Activated CD4-positive, alpha-beta memory T cell treated with anti-CD3 and anti-CD28 coated beads, Interleukin-2, amount 10 ng/mL, durations not matched to agents 7 days and 5 days (primary cell): Measurements from ENCODE around the gene MARCHF6. TPM values are rescaled to one million over a fixed set of nuclear protein-coding genes. Genes with fewer than 3 reads are reported as not detected.

Experiments
- CTCF ChIA-PET: fragments of 350-600 bp; sonication (Branson Sonifier 250); formaldehyde crosslinking; loops from one replicate; lab custom pipeline; 2021; ENCODE audit warnings: antibody characterized with exemption, inconsistent platforms; lab: Charles Lee
- POLR2A ChIA-PET: fragments of 350-600 bp; sonication (Branson Sonifier 250); formaldehyde crosslinking; loops from one replicate; lab custom pipeline; 2021; ENCODE audit warnings: antibody characterized with exemption; lab: Charles Lee
- DNase-seq: peaks from one replicate; pipeline ENCODE4 v3.0.0-alpha.2; 2020
- H3K27ac Mint-ChIP-seq: one replicate; pipeline ENCODE4 v1.8.0; 2021; ENCODE audit warnings: mild to moderate bottlenecking, mixed read lengths
- H3K27me3 Mint-ChIP-seq: one replicate; pipeline ENCODE4 v1.8.0; 2021; ENCODE audit warnings: mixed read lengths
- H3K36me3 Mint-ChIP-seq: one replicate; pipeline ENCODE4 v1.8.0; 2021; ENCODE audit warnings: low read depth, mixed read lengths
- H3K4me1 Mint-ChIP-seq: one replicate; pipeline ENCODE4 v1.8.0; 2021; ENCODE audit warnings: mixed read lengths
- H3K4me3 Mint-ChIP-seq: one replicate; pipeline ENCODE4 v1.8.0; 2021; ENCODE audit warnings: mild to moderate bottlenecking, mixed read lengths
- H3K9me3 Mint-ChIP-seq: one replicate; pipeline ENCODE4 v1.8.0; 2021; ENCODE audit warnings: mixed read lengths
- total RNA-seq, 2 experiments: library from RNA; stranded (reverse); gene quantifications; one replicate each; pipeline ENCODE4 v1.2.3, GENCODE V29; 2021

The MARCHF6 gene
- total RNA-seq, 2 experiments from 2014 or later: 101 to 109 TPM

GRCh38 chr5:10315824-10316509, 37.5 kb upstream of the MARCHF6 start:
- ChIA-PET POLR2A (no interaction called here), CTCF (no interaction called here)
- H3K4me3 Mint-ChIP-seq: no peak overlapping the region
- H3K9me3 Mint-ChIP-seq: no peaks in the 10 kb centered on the region
- no peak overlapping the region for H3K27ac Mint-ChIP-seq
- peaks cover 10% of the 10 kb centered on the region for H3K4me1 Mint-ChIP-seq
- peaks cover 9% of the 10 kb centered on the region for H3K36me3 Mint-ChIP-seq
- DNase-seq: no peak
- no peaks in the 10 kb centered on the region for H3K27me3 Mint-ChIP-seq

GRCh38 chr5:10317825-10318682, 35.4 kb upstream of the MARCHF6 start:
- Mint-ChIP-seq H3K4me1 (peaks cover 6% of the 10 kb centered on the region), H3K27ac (no peak overlapping the region), H3K9me3 (no peaks in the 10 kb centered on the region), H3K36me3 (peaks cover 6% of the 10 kb centered on the region), H3K4me3 (no peak overlapping the region), H3K27me3 (no peaks in the 10 kb centered on the region)
- DNase-seq: no peak
- POLR2A ChIA-PET: no interaction called here
- CTCF ChIA-PET: no interaction called here

- Mint-ChIP-seq H3K4me1 (peaks cover 6% of the 10 kb centered on the region), H3K4me3 (no peak overlapping the region), H3K27me3 (peaks cover 7% of the 10 kb centered on the region), H3K9me3 (no peaks in the 10 kb centered on the region), H3K27ac (no peak overlapping the region), H3K36me3 (peaks cover 6% of the 10 kb centered on the region)
- ChIA-PET CTCF (no interaction called here), POLR2A (no interaction called here)
- DNase-seq: no peak
These were observed 34.2 kb upstream of the MARCHF6 start for GRCh38 chr5:10319202-10319851.

GRCh38 chr5:10320793-10321192, 32.7 kb upstream of the MARCHF6 start:
- Mint-ChIP-seq H3K9me3 (no peaks in the 10 kb centered on the region), H3K27me3 (peaks cover 7% of the 10 kb centered on the region), H3K4me3 (no peak overlapping the region), H3K36me3 (peaks cover 6% of the 10 kb centered on the region), H3K27ac (no peak overlapping the region), H3K4me1 (peaks cover 6% of the 10 kb centered on the region)
- CTCF ChIA-PET: no interaction called here
- DNase-seq: no peak
- POLR2A ChIA-PET: no interaction called here

DNA sequence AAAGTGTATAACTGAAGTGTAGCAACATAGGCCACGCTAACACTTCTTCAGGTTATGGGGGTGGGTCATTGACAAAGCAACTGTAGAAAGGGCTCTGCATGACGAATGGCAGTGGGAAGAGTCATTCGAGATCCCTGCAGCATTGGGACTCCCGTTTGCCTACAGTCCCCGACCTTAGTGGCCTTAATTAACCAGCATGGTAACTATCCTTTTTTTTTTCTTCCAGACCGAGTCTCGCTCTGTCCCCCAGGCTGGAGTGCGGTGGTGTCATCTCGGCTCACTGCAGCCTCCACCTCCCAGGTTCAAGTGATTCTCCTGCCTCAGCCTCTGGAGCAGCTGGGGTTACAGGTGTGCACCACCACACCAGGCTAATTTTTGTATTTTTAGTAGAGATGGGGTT, 31.6 kb upstream of the MARCHF6 start:
- Mint-ChIP-seq H3K27me3 (peaks cover 7% of the 10 kb centered on the region), H3K27ac (no peak overlapping the region), H3K36me3 (peaks cover 6% of the 10 kb centered on the region), H3K4me3 (no peak overlapping the region), H3K4me1 (peaks cover 6% of the 10 kb centered on the region), H3K9me3 (no peaks in the 10 kb centered on the region)
- POLR2A ChIA-PET: no interaction called here
- DNase-seq: no peak
- CTCF ChIA-PET: no interaction called here

DNA sequence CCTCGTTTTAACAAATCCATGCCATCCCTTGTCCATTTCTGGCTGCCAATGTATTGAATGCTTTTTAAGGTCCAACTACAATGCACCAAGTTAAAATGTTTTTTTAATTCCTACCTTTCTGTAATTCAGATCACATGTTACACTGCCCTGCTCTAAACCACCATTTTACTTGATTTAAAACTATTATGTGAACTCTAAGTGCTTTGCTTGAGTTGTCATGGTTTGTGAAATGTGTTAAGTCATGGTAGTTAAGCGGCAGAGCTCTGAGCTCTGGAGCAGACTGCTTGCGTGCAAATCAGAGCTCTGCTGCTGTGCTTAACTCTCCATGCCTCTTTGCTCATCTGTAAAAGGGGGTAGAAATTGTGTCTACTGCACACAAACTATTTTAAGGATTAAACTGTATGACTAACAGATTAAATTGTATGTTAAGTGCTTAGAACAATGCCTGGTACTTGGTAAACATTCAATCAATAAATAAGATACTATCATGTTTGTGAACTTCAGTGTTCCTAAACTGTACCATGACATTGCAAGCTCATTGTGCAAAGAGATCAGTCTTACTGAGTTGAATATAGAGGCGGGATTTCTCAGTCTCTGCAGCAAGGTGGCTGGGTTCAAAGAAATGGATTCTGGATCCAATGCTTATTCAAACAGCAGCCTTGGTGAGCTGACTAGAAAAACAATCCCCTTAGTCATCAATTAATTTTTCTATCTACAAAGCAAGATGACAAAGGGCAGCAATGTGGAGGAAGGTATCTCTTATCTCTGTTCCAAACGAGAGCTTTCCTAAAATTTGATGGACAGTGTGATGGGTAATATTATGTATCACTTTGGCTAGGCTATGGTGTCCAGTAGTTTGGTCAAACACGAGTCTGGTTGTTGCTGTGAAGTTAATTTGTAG, 29.7 kb upstream of the MARCHF6 start:
- peaks cover 3% of the 10 kb centered on the region for H3K4me1 Mint-ChIP-seq
- H3K27ac Mint-ChIP-seq: no peak overlapping the region
- H3K4me3 Mint-ChIP-seq: no peak overlapping the region
- POLR2A ChIA-PET: interaction anchor here (0.8 kb wide), 1 partner anchor 29 kb away, joined by 3 read pairs; the partner anchor contains the start of gene MARCHF6
- peaks cover 7% of the 10 kb centered on the region for H3K27me3 Mint-ChIP-seq
- no peaks in the 10 kb centered on the region for H3K9me3 Mint-ChIP-seq
- H3K36me3 Mint-ChIP-seq: no peaks in the 10 kb centered on the region
- CTCF ChIA-PET: no interaction called here
- no peak for DNase-seq

DNA sequence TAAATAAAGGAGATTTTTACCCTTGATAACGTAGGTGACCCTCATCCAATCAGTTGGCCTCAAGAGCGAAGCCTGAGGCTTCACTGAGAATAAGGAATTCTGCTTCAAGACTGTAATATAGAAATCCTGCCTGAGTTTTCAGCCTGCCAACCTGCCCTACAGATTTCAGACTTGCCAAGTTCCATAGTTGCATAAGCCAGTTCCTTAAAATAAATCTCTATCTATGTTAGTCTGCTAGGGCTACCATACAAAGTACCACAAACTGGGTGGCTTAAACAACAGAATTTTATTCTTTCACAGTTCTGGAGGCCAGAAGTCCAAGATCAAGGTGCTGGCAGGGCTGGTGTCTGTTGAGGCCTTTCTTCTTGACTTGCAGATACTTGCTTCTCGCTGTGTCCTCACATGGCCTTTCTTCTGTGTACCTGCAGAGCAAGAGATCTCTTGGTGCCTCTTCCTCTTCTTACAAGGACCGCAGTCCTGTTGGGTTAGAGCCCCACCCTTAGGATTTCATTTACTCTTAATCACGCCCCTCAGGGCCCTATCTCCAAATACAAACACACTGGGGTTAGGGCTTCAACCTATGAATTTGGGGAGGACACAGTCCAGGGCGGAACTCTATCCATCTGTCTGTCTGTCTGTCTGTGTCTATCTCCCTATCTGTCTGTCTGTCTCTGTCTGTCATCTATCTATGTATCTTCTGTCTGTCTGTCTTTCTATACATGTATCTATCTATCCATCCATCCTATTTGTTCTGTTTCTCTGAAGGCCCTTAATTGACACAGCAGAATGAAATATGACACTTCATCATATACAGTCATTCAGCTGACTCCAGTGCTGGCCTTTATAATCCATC, 28.8 kb upstream of the MARCHF6 start:
- Mint-ChIP-seq H3K4me1 (peaks cover 3% of the 10 kb centered on the region), H3K27ac (no peak overlapping the region), H3K36me3 (no peaks in the 10 kb centered on the region), H3K27me3 (peaks cover 13% of the 10 kb centered on the region), H3K4me3 (no peak overlapping the region), H3K9me3 (no peaks in the 10 kb centered on the region)
- no peak for DNase-seq
- ChIA-PET POLR2A (no interaction called here), CTCF (no interaction called here)

DNA sequence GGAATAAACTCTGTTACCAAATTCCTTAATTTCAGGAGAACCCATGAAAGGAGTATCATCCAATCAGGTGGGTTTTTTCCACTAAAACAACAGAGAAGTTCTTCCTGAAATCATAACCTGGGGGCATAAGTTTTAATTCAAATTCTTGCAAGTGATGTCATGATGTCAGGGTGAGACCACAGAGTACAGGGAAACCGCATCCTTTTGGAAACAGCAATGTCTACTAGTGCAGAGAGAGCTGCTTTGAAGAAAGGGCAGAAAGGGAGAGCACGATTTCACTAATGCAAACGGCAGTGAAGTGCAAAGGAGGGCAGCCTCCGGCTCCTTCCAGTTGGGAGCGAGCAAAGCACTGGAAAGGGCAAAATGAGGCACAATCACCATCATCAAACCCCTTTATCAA, 25.2 kb upstream of the MARCHF6 start:
- peaks cover 5% of the 10 kb centered on the region for H3K4me1 Mint-ChIP-seq
- H3K27ac Mint-ChIP-seq: no peak overlapping the region
- ChIA-PET POLR2A (interaction anchor here (1.3 kb wide), 1 partner anchor 77 kb away, joined by 3 read pairs; no protein-coding TSS in a partner anchor), CTCF (interaction anchor here (0.6 to 1.6 kb wide), 2 partner anchors 13 to 25 kb away, joined by 3 to 4 read pairs; partner anchors contain the start of gene MARCHF6)
- no peaks in the 10 kb centered on the region for H3K9me3 Mint-ChIP-seq
- DNase-seq: no peak
- H3K27me3 Mint-ChIP-seq: peaks cover 40% of the 10 kb centered on the region
- H3K4me3 Mint-ChIP-seq: no peak overlapping the region
- no peaks in the 10 kb centered on the region for H3K36me3 Mint-ChIP-seq

- Mint-ChIP-seq H3K4me3 (no peak overlapping the region), H3K4me1 (peaks cover 8% of the 10 kb centered on the region), H3K27me3 (peaks cover 42% of the 10 kb centered on the region), H3K27ac (no peak overlapping the region), H3K36me3 (no peaks in the 10 kb centered on the region), H3K9me3 (no peaks in the 10 kb centered on the region)
- ChIA-PET POLR2A (no interaction called here), CTCF (interaction anchor here (0.7 to 1.6 kb wide), 2 partner anchors 24 to 39 kb away, joined by 3 to 4 read pairs; partner anchors contain the start of gene MARCHF6)
- DNase-seq: no peak
These were observed 24.1 kb upstream of the MARCHF6 start for GRCh38 chr5:10329446-10329819.

- Mint-ChIP-seq H3K9me3 (no peaks in the 10 kb centered on the region), H3K36me3 (no peaks in the 10 kb centered on the region), H3K4me1 (peaks cover 8% of the 10 kb centered on the region), H3K27me3 (peaks cover 47% of the 10 kb centered on the region), H3K27ac (no peak overlapping the region), H3K4me3 (no peak overlapping the region)
- no peak for DNase-seq
- ChIA-PET CTCF (interaction anchor here (0.7 kb wide), 1 partner anchor 40 kb away, joined by 3 read pairs; no protein-coding TSS in a partner anchor), POLR2A (no interaction called here)
These were observed 23.5 kb upstream of the MARCHF6 start for GRCh38 chr5:10329820-10330481.

GRCh38 chr5:10330511-10331230, 22.8 kb upstream of the MARCHF6 start:
- no peaks in the 10 kb centered on the region for H3K36me3 Mint-ChIP-seq
- no peak overlapping the region for H3K27ac Mint-ChIP-seq
- no peak overlapping the region for H3K4me3 Mint-ChIP-seq
- CTCF ChIA-PET: no interaction called here
- POLR2A ChIA-PET: no interaction called here
- H3K4me1 Mint-ChIP-seq: peaks cover 8% of the 10 kb centered on the region
- DNase-seq: no peak
- H3K27me3 Mint-ChIP-seq: peaks cover 48% of the 10 kb centered on the region
- no peaks in the 10 kb centered on the region for H3K9me3 Mint-ChIP-seq
